ENCODE measurements around the gene CKLF. TPM values are rescaled to one million over a fixed set of nuclear protein-coding genes. Genes with fewer than 3 reads are reported as not detected.

The CKLF gene
- total RNA-seq, 1 experiment from 2014 or later: 77.1 TPM

GRCh38 chr16:66517586-66518263 is 34.7 kb upstream of the CKLF start:
- Histone ChIP-seq H3K4me1 (replicated peaks; ENCODE audit: insufficient read depth) (peaks cover 78% of the 10 kb centered on the region), H3K27me3 (ENCODE audit: insufficient read depth, low read depth) (no peaks in the 10 kb centered on the region), H3K4me3 (peak overlapping the region; percentile 25; the same call in 1 of the 2 replicates), H4K20me1 (ENCODE audit: insufficient read depth) (no peaks in the 10 kb centered on the region), H3F3A (ENCODE audit: insufficient read depth, low read depth) (peaks cover 36% of the 10 kb centered on the region), H3K9me2 (ENCODE audit: insufficient read depth) (no peaks in the 10 kb centered on the region), H3K27ac (peak overlapping the region; percentile 84), H3K36me3 (ENCODE audit: low read depth) (no peaks in the 10 kb centered on the region), H3K9me3 (ENCODE audit: insufficient read depth, low read depth) (no peaks in the 10 kb centered on the region), H2AFZ (no peak overlapping the region), H3K4me2 (peak overlapping the region; percentile 71), H3K79me2 (ENCODE audit: low read depth) (no peaks in the 10 kb centered on the region)
- intact Hi-C loops (cut with micrococcal nuclease; ENCODE audit: unreplicated experiment): loop anchor here (10.0 kb wide), 2 partner anchors 243 to 417 kb away; partner anchors contain the start of genes CES2 and CIAO2B
- no TSS peak for BruUV-seq (replicated peaks)
- CTCF ChIA-PET: no interaction called here
- TF ChIP-seq EZH2 (IDR thresholded peaks at IDR 0.05; ENCODE audit: low read depth): no peak
- no peak for TF ChIP-seq CTCF (conservative IDR thresholded peaks at IDR 0.05)
- DNase-seq: no peak
- POLR2A ChIA-PET (ENCODE audit: unreplicated experiment): no interaction called here

- H3K79me2 ChIP-seq (ENCODE audit: low read depth): no peaks in the 10 kb centered on the region
- H3K4me3 ChIP-seq: no peak overlapping the region
- ChIA-PET POLR2A (ENCODE audit: unreplicated experiment) (interaction anchor here (0.6 kb wide), 1 partner anchor 22 kb away, joined by 3 read pairs; no protein-coding TSS in a partner anchor), CTCF (no interaction called here)
- H3K4me2 ChIP-seq: no peak overlapping the region
- TF ChIP-seq CTCF (conservative IDR thresholded peaks at IDR 0.05) (no peak), EZH2 (IDR thresholded peaks at IDR 0.05; ENCODE audit: low read depth) (no peak)
- H3K36me3 ChIP-seq (ENCODE audit: low read depth): no peaks in the 10 kb centered on the region
- no peak overlapping the region for H3K27ac ChIP-seq
- no peaks in the 10 kb centered on the region for H3K27me3 ChIP-seq (ENCODE audit: insufficient read depth, low read depth)
- H3K4me1 ChIP-seq (replicated peaks; ENCODE audit: insufficient read depth): peaks cover 68% of the 10 kb centered on the region
- no TSS peak for BruUV-seq (replicated peaks)
- H2AFZ ChIP-seq: no peak overlapping the region
- intact Hi-C loops (cut with micrococcal nuclease; ENCODE audit: unreplicated experiment): loop anchor here (10.0 kb wide), 2 partner anchors 245 to 415 kb away; partner anchors contain the start of genes CES2 and CIAO2B
- peaks cover 31% of the 10 kb centered on the region for H3F3A ChIP-seq (ENCODE audit: insufficient read depth, low read depth)
- H4K20me1 ChIP-seq (ENCODE audit: insufficient read depth): no peaks in the 10 kb centered on the region
- no peaks in the 10 kb centered on the region for H3K9me2 ChIP-seq (ENCODE audit: insufficient read depth)
- DNase-seq: no peak
- no peaks in the 10 kb centered on the region for H3K9me3 ChIP-seq (ENCODE audit: insufficient read depth, low read depth)
Observed at GRCh38 chr16:66519482-66520373, 32.6 kb upstream of the CKLF start.

GRCh38 chr16:66520406-66521170 is 31.8 kb upstream of the CKLF start:
- ChIA-PET CTCF (interaction anchor here (0.6 to 0.7 kb wide), 2 partner anchors 62 to 176 kb away, joined by 3 to 4 read pairs; no protein-coding TSS in a partner anchor), POLR2A (ENCODE audit: unreplicated experiment) (no interaction called here)
- peak overlapping the region; percentile 50 for H3K4me2 ChIP-seq
- intact Hi-C loops (cut with micrococcal nuclease; ENCODE audit: unreplicated experiment): no loop called here
- H3K9me3 ChIP-seq (ENCODE audit: insufficient read depth, low read depth): no peaks in the 10 kb centered on the region
- no peak overlapping the region for H2AFZ ChIP-seq
- DNase-seq: peak; percentile 30 to 52
- H3K27ac ChIP-seq: peak overlapping the region; percentile 82; the same call in 1 of the 2 replicates
- no peaks in the 10 kb centered on the region for H3K27me3 ChIP-seq (ENCODE audit: insufficient read depth, low read depth)
- H3K79me2 ChIP-seq (ENCODE audit: low read depth): no peaks in the 10 kb centered on the region
- no peak for TF ChIP-seq EZH2 (IDR thresholded peaks at IDR 0.05; ENCODE audit: low read depth)
- no peak for TF ChIP-seq CTCF (conservative IDR thresholded peaks at IDR 0.05)
- no TSS peak for BruUV-seq (replicated peaks)
- H3K9me2 ChIP-seq (ENCODE audit: insufficient read depth): no peaks in the 10 kb centered on the region
- H4K20me1 ChIP-seq (ENCODE audit: insufficient read depth): no peaks in the 10 kb centered on the region
- H3K36me3 ChIP-seq (ENCODE audit: low read depth): no peaks in the 10 kb centered on the region
- peaks cover 31% of the 10 kb centered on the region for H3F3A ChIP-seq (ENCODE audit: insufficient read depth, low read depth)
- no peak overlapping the region for H3K4me3 ChIP-seq
- peaks cover 62% of the 10 kb centered on the region for H3K4me1 ChIP-seq (replicated peaks; ENCODE audit: insufficient read depth)

Measured in PC-9 (cell line).